PC-9 (cell line): ENCODE results near the gene SCUBE2. TPM values are rescaled to one million over a fixed set of nuclear protein-coding genes. Genes with fewer than 3 reads are reported as not detected.

Experiments used
- BruUV-seq: library from RNA; stranded (reverse); fragments of 400-500 nt; replicated peaks from 2 replicates; lab custom pipeline; 2021; lab: Mats Ljungman, UMichigan
- CTCF ChIA-PET: fragments of 300-600 bp; sonication (Branson Sonifier 250); formaldehyde crosslinking; loops from one replicate; lab custom pipeline; 2022; ENCODE audit warnings: antibody characterized with exemption; lab: Charles Lee
- POLR2A ChIA-PET: fragments of 300-600 bp; sonication (Branson Sonifier 250); formaldehyde crosslinking; loops from one replicate; lab custom pipeline; 2022; ENCODE audit warnings: antibody characterized with exemption; ENCODE audit not compliant: unreplicated experiment; lab: Charles Lee
- DNase-seq, 2 experiments: peaks; one replicate each; pipeline versions ENCODE4 v3.0.0 to v3.0.0-alpha.2; 2015 to 2022; ENCODE audit warnings: mixed read lengths in 1 of 2
- H2AFZ ChIP-seq: fragments of 200-600 bp; sonication (generic); 2 replicates; pipeline ENCODE4 v1.8.1; 2017; ENCODE audit warnings: antibody characterized with exemption
- H3F3A ChIP-seq: fragments of 200-600 bp; sonication (generic); 2 replicates; pipeline ENCODE4 v1.8.1; 2017; ENCODE audit warnings: antibody characterized with exemption, mild to moderate bottlenecking, low read depth; ENCODE audit not compliant: insufficient read depth
- H3K27ac ChIP-seq: fragments of 200-600 bp; sonication (generic); 2 replicates; pipeline ENCODE4 v1.6.1; 2016; ENCODE audit warnings: mixed run types
- H3K27me3 ChIP-seq: fragments of 200-600 bp; sonication (generic); 2 replicates; pipeline ENCODE4 v1.6.1; 2016; ENCODE audit warnings: low read depth, mixed run types; ENCODE audit not compliant: insufficient read depth
- H3K36me3 ChIP-seq: fragments of 200-600 bp; sonication (generic); 2 replicates; pipeline ENCODE4 v1.6.1; 2016; ENCODE audit warnings: low read depth, mixed run types
- H3K4me1 ChIP-seq: fragments of 200-600 bp; sonication (generic); replicated peaks from 2 replicates; pipeline ENCODE4 v1.6.1; 2016; ENCODE audit warnings: mixed run types; ENCODE audit not compliant: insufficient read depth
- H3K4me2 ChIP-seq: fragments of 200-600 bp; sonication (generic); 2 replicates; pipeline ENCODE4 v1.6.1; 2017; ENCODE audit warnings: mixed run types
- H3K4me3 ChIP-seq: fragments of 200-600 bp; sonication (generic); 2 replicates; pipeline ENCODE4 v1.6.1; 2016; ENCODE audit warnings: mixed run types
- H3K79me2 ChIP-seq: fragments of 200-600 bp; sonication (generic); 2 replicates; pipeline ENCODE4 v1.6.1; 2017; ENCODE audit warnings: low read depth, mixed run types
- H3K9me2 ChIP-seq: fragments of 200-600 bp; sonication (generic); 2 replicates; pipeline ENCODE4 v1.8.1; 2017; ENCODE audit warnings: mild to moderate bottlenecking; ENCODE audit not compliant: insufficient read depth
- H3K9me3 ChIP-seq: fragments of 200-600 bp; sonication (generic); 2 replicates; pipeline ENCODE4 v1.8.1; 2016; ENCODE audit warnings: low read depth; ENCODE audit not compliant: insufficient read depth
- H4K20me1 ChIP-seq: fragments of 200-600 bp; sonication (generic); 2 replicates; pipeline ENCODE4 v1.8.1; 2017; ENCODE audit not compliant: insufficient read depth
- EZH2 ChIP-seq: fragments of 200-600 bp; sonication (generic); IDR thresholded peaks from 2 replicates; pipeline ENCODE4 v1.8.0; 2017; ENCODE audit warnings: antibody characterized with exemption, low read depth
- intact Hi-C: fragments of 100-400 bp; cut with micrococcal nuclease; formaldehyde crosslinking; loops from one replicate; pipeline ENCODE4 v1.10.0; 2022; ENCODE audit not compliant: unreplicated experiment
- total RNA-seq: library from RNA; stranded (reverse); gene quantifications from 2 replicates; pipeline ENCODE4 v1.2.3, GENCODE V29; 2021
- TF ChIP-seq, protein P1 (sequence below): fragments of 200-600 bp; sonication (generic); conservative IDR thresholded peaks from 2 replicates; pipeline ENCODE4 v1.6.1; 2017; ENCODE audit warnings: mixed run types, antibody characterized with exemption, mild to moderate bottlenecking, moderate library complexity

SCUBE2 gene
- total RNA-seq, 1 experiment from 2014 or later: not detected

DNA sequence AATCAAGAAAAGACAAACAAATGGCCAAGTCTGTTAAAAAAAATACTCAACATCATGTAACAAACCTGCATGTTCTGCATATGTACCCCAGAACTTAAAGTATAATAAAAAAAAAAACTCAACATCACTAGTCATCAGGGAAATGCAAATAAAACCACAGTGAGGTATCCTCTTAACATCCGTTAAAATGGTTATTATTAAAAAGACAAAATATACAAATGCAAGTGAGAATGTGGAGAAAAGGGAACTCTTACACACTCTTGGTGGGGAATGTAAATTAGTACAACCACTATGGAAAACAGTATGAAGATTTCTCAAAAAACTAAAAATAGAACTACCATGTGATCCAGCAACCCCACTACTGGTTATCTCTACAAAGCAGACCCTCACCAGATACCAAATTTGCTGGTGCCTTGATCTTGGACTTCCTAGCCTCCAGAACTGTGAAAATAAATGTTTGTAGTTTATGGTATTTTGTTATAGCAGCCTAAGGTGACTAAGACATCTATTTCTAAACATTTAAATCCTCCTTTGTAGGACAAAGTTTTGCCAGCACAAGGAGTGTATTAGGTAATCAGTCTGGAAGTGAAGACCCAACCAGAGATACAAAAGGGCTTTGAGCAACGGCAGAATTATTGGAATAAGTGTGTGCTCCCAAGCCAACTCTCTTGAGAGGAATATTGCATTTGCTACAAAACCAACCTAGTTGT lies 32.4 kb upstream of the SCUBE2 start:
- CTCF ChIA-PET: no interaction called here
- no peaks in the 10 kb centered on the region for H3K79me2 ChIP-seq
- no peaks in the 10 kb centered on the region for H3K36me3 ChIP-seq
- DNase-seq: no peak
- intact Hi-C loops: no loop called here
- H3K27ac ChIP-seq: no peak overlapping the region
- no peak overlapping the region for H3K4me3 ChIP-seq
- POLR2A ChIA-PET: no interaction called here
- TF ChIP-seq EZH2: no peak
- TF ChIP-seq, protein P1, sequence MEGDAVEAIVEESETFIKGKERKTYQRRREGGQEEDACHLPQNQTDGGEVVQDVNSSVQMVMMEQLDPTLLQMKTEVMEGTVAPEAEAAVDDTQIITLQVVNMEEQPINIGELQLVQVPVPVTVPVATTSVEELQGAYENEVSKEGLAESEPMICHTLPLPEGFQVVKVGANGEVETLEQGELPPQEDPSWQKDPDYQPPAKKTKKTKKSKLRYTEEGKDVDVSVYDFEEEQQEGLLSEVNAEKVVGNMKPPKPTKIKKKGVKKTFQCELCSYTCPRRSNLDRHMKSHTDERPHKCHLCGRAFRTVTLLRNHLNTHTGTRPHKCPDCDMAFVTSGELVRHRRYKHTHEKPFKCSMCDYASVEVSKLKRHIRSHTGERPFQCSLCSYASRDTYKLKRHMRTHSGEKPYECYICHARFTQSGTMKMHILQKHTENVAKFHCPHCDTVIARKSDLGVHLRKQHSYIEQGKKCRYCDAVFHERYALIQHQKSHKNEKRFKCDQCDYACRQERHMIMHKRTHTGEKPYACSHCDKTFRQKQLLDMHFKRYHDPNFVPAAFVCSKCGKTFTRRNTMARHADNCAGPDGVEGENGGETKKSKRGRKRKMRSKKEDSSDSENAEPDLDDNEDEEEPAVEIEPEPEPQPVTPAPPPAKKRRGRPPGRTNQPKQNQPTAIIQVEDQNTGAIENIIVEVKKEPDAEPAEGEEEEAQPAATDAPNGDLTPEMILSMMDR: no peak
- no TSS peak for BruUV-seq
- H3K4me2 ChIP-seq: no peak overlapping the region
- no peak overlapping the region for H2AFZ ChIP-seq
- no peaks in the 10 kb centered on the region for H4K20me1 ChIP-seq
- H3K27me3 ChIP-seq: no peaks in the 10 kb centered on the region
- H3K9me3 ChIP-seq: no peaks in the 10 kb centered on the region
- no peaks in the 10 kb centered on the region for H3K4me1 ChIP-seq
- no peaks in the 10 kb centered on the region for H3F3A ChIP-seq
- H3K9me2 ChIP-seq: no peaks in the 10 kb centered on the region

DNA sequence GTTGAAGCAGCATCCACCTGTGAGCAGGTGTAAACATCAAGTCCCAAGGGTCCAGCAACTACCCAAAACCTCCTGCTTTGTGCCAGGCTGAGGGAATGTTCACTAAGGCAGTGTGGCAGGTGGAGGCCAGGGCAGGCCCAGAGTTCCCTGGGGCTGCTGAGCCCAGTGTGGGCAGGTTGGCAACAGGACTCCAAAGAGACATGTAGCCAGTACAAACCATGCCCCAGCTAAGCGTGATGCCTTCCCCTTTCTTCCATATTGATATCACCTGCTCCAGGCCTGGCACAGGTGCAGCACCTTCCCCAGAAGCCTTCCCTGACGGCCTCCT lies 30.0 kb upstream of the SCUBE2 start:
- Histone ChIP-seq H3K4me1 (no peaks in the 10 kb centered on the region), H3F3A (no peaks in the 10 kb centered on the region), H3K4me2 (no peak overlapping the region), H3K27me3 (no peaks in the 10 kb centered on the region), H4K20me1 (no peaks in the 10 kb centered on the region), H3K36me3 (no peaks in the 10 kb centered on the region), H3K79me2 (no peaks in the 10 kb centered on the region), H3K9me2 (no peaks in the 10 kb centered on the region), H3K4me3 (no peak overlapping the region), H3K9me3 (no peaks in the 10 kb centered on the region), H3K27ac (no peak overlapping the region), H2AFZ (no peak overlapping the region)
- no peak for DNase-seq
- CTCF ChIA-PET: no interaction called here
- TF ChIP-seq, protein P1: no peak
- no peak for TF ChIP-seq EZH2
- intact Hi-C loops: no loop called here
- POLR2A ChIA-PET: no interaction called here
- BruUV-seq: no TSS peak

DNA sequence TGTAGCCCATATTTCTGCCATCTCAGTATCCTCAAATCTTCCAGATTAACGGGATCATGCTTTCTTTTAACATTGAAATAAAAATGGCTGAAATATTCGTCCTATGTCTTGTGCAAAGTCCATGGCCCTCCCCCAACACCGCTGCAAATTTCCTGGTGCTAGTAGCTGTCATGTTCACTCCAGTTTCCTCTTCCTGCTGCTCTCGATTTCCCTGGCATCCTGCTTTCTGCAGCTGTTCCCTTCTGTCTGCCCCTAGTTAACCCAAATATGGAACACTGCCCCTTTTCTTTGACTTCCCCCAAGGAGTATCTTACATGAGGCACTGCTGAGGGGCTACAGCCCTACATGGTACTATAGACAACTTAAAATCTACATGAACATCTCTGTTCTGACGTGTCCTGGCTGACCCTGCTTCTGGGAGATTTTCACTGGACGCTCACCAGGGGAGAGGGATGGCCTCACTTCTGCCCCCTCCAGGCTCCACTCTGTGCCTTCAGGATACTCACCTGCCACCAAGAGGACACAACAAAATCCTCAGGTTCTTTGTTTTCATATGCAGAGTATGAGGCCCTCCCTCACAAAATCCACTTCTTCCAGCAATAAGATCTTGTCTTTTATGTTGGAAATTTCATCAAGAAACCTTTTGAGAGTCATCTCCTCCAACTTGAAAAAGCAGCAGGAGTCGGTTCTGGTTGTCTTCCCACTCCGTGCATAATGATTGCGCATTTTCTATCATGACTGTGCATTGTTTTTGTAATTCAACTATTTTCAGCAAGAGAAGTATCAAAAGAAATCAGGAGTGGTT lies 29.5 kb upstream of the SCUBE2 start:
- Histone ChIP-seq H2AFZ (no peak overlapping the region), H3K4me3 (no peak overlapping the region), H4K20me1 (no peaks in the 10 kb centered on the region), H3F3A (no peaks in the 10 kb centered on the region), H3K4me1 (no peaks in the 10 kb centered on the region), H3K79me2 (no peaks in the 10 kb centered on the region), H3K27ac (no peak overlapping the region), H3K36me3 (no peaks in the 10 kb centered on the region), H3K27me3 (no peaks in the 10 kb centered on the region), H3K9me2 (no peaks in the 10 kb centered on the region), H3K4me2 (no peak overlapping the region), H3K9me3 (no peaks in the 10 kb centered on the region)
- intact Hi-C loops: no loop called here
- DNase-seq: no peak
- BruUV-seq: no TSS peak
- ChIA-PET POLR2A (no interaction called here), CTCF (interaction anchor here (0.5 kb wide), 1 partner anchor 16 kb away, joined by 3 read pairs; no protein-coding TSS in a partner anchor)
- TF ChIP-seq, protein P1: peak; percentile 39; the same call in 1 of the 2 replicates
- TF ChIP-seq EZH2: no peak
